ENCODE results near the gene CISH.
A peak's percentile ranks its signal among the peaks of the same experiment; 100 is the strongest.

The CISH gene

GRCh38 chr3:50611464-50612233, at the start of gene CISH:
Gene CISH (minus strand): TSS chr3:50611774. CDS start chr3:50611650, 124 bp downstream.
- DNase-seq = peak; percentile 99

- no peak for DNase-seq
These were observed 48.8 kb upstream of the CISH start for GRCh38 chr3:50660386-50660785.

- DNase-seq = no peak
These were observed 47.3 kb upstream of the CISH start for GRCh38 chr3:50658831-50659230.

- DNase-seq = no peak
These were observed 46.8 kb upstream of the CISH start for GRCh38 chr3:50658416-50658815.

- DNase-seq = no peak
These were observed 46.2 kb upstream of the CISH start for GRCh38 chr3:50657816-50658215.

GRCh38 chr3:50657407-50657806, 45.8 kb upstream of the CISH start:
- DNase-seq = no peak

- DNase-seq = no peak
These were observed 45.0 kb upstream of the CISH start for GRCh38 chr3:50656417-50657195.

- no peak for DNase-seq
These were observed 43.6 kb upstream of the CISH start for GRCh38 chr3:50655009-50655830.

- no peak for DNase-seq
These were observed 42.5 kb upstream of the CISH start for GRCh38 chr3:50653937-50654595.

- DNase-seq = peak; percentile 57
These were observed 41.1 kb upstream of the CISH start for GRCh38 chr3:50652709-50653108.

- no peak for DNase-seq
These were observed 40.5 kb upstream of the CISH start for GRCh38 chr3:50651920-50652529.

GRCh38 chr3:50651445-50651844, 39.9 kb upstream of the CISH start:
- DNase-seq = no peak

GRCh38 chr3:50650018-50650417, 38.4 kb upstream of the CISH start:
- no peak for DNase-seq

- no peak for DNase-seq
These were observed 37.9 kb upstream of the CISH start for GRCh38 chr3:50649451-50649931.

GRCh38 chr3:50648944-50649343, 37.4 kb upstream of the CISH start:
- no peak for DNase-seq

GRCh38 chr3:50648313-50648712, 36.7 kb upstream of the CISH start:
- DNase-seq = no peak

- DNase-seq = no peak
These were observed 33.8 kb upstream of the CISH start for GRCh38 chr3:50645378-50645777.

GRCh38 chr3:50644561-50644960, 33.0 kb upstream of the CISH start:
- no peak for DNase-seq

- DNase-seq = no peak
These were observed 30.8 kb upstream of the CISH start for GRCh38 chr3:50642382-50642781.

GRCh38 chr3:50639055-50639494, 27.5 kb upstream of the CISH start:
- no peak for DNase-seq

- DNase-seq = no peak
These were observed 26.4 kb upstream of the CISH start for GRCh38 chr3:50637945-50638344.

- no peak for DNase-seq
These were observed 25.4 kb upstream of the CISH start for GRCh38 chr3:50637011-50637410.

Data from stimulated activated CD4-positive, alpha-beta T cell treated with anti-CD3 and anti-CD28 coated beads, Interleukin-4, amount 100 ng/mL, for 1 hour (primary cell).